Hepatocyte (in vitro differentiated cells): ENCODE measurements around the gene CUX1. TPM values are rescaled to one million over a fixed set of nuclear protein-coding genes. Genes with fewer than 3 reads are reported as not detected.

ENCODE experiments used
- DNase-seq: peaks from one replicate; pipeline ENCODE4 v3.0.0-alpha.2; 2016; ENCODE audit warnings: low spot score
- H2AFZ ChIP-seq: fragments of 200-600 bp; sonication (generic); 2 replicates; pipeline ENCODE4 v1.6.0; 2016; ENCODE audit warnings: antibody characterized with exemption, mild to moderate bottlenecking
- H3K27ac ChIP-seq: fragments of 200-600 bp; sonication (generic); 2 replicates; pipeline ENCODE4 v1.5.1; 2016; ENCODE audit warnings: mild to moderate bottlenecking
- H3K27me3 ChIP-seq: fragments of 200-600 bp; sonication (generic); 2 replicates; pipeline ENCODE4 v1.6.1; 2016
- H3K36me3 ChIP-seq: fragments of 200-600 bp; sonication (generic); replicated peaks from 2 replicates; pipeline ENCODE4 v1.5.1; 2016; ENCODE audit warnings: low read depth; ENCODE audit not compliant: insufficient read depth
- H3K4me1 ChIP-seq: fragments of 200-600 bp; sonication (generic); 2 replicates; pipeline ENCODE4 v1.5.1; 2016; ENCODE audit warnings: mild to moderate bottlenecking, moderate library complexity; ENCODE audit not compliant: insufficient read depth
- H3K4me2 ChIP-seq: fragments of 200-600 bp; sonication (generic); 2 replicates; pipeline ENCODE4 v1.6.0; 2016
- H3K4me3 ChIP-seq: fragments of 200-600 bp; sonication (generic); 2 replicates; pipeline ENCODE4 v1.5.1; 2016; ENCODE audit warnings: mild to moderate bottlenecking
- H3K79me2 ChIP-seq: fragments of 200-600 bp; sonication (generic); 2 replicates; pipeline ENCODE4 v1.6.0; 2017; ENCODE audit warnings: mild to moderate bottlenecking
- H3K9me2 ChIP-seq: fragments of 200-600 bp; sonication (generic); replicated peaks from 2 replicates; pipeline ENCODE4 v1.6.0; 2017; ENCODE audit warnings: mild to moderate bottlenecking; ENCODE audit not compliant: insufficient read depth
- H3K9me3 ChIP-seq: fragments of 200-600 bp; sonication (generic); 2 replicates; pipeline ENCODE4 v1.5.1; 2016; ENCODE audit warnings: low read depth, mild to moderate bottlenecking
- H4K20me1 ChIP-seq: fragments of 200-600 bp; sonication (generic); 2 replicates; pipeline ENCODE4 v1.6.0; 2016; ENCODE audit warnings: mild to moderate bottlenecking; ENCODE audit not compliant: insufficient read depth, poor library complexity, severe bottlenecking
- CTCF ChIP-seq: fragments of 200-600 bp; sonication (generic); IDR thresholded peaks from 2 replicates; pipeline ENCODE4 v1.5.1; 2016; ENCODE audit warnings: antibody characterized with exemption, mild to moderate bottlenecking; ENCODE audit not compliant: poor library complexity
- EZH2 ChIP-seq: fragments of 200-600 bp; sonication (generic); IDR thresholded peaks from 2 replicates; pipeline ENCODE4 v1.6.1; 2016; ENCODE audit warnings: antibody characterized with exemption, mild to moderate bottlenecking, borderline replicate concordance
- EZH2phosphoT487 ChIP-seq: fragments of 200-600 bp; sonication (generic); IDR thresholded peaks from one replicate; pipeline ENCODE4 v1.6.1; 2018; ENCODE audit warnings: antibody characterized with exemption, mild to moderate bottlenecking, low read depth, moderate library complexity; ENCODE audit not compliant: unreplicated experiment, severe bottlenecking
- WGBS: methylation state at CpG from one replicate; pipeline ENCODE4 v1.1.6; 2016; ENCODE audit warnings: low lambda C conversion rate; ENCODE audit errors: missing lambda C conversion rate; 5-methylcytosine and 5-hydroxymethylcytosine counted together
- polyA plus RNA-seq: library from polyadenylated mRNA; unstranded; fragments of >200 nt; fragmentation: Nextera tagmentation; extraction: Ambion mirVana; gene quantifications from 2 replicates; pipeline ENCODE4 v1.2.1, GENCODE V29; 2016
- total RNA-seq: library from RNA; depleted of rRNA; stranded (reverse); fragments of >200 nt; gene quantifications from 2 replicates; pipeline ENCODE4 v1.2.3, GENCODE V29; 2014

CUX1 gene
- total and polyA plus RNA-seq, 2 experiments from 2014 or later: 60.1 to 76.8 TPM

GRCh38 chr7:102251531-102252365 lies 434.3 kb downstream of the CUX1 start:
- Histone ChIP-seq H2AFZ (no peak overlapping the region), H3K4me2 (no peak overlapping the region), H3K27me3 (no peaks in the 10 kb centered on the region), H3K79me2 (no peaks in the 10 kb centered on the region), H3K36me3 (no peaks in the 10 kb centered on the region), H3K4me1 (no peaks in the 10 kb centered on the region), H3K9me2 (no peaks in the 10 kb centered on the region), H3K27ac (no peak overlapping the region), H3K4me3 (no peak overlapping the region), H4K20me1 (no peaks in the 10 kb centered on the region), H3K9me3 (no peaks in the 10 kb centered on the region)
- WGBS: 80% methylated on average over 7 of the region's 7 CpGs
- TF ChIP-seq EZH2: no peak
- TF ChIP-seq CTCF: no peak
- no peak for TF ChIP-seq EZH2phosphoT487
- DNase-seq: no peak

DNA sequence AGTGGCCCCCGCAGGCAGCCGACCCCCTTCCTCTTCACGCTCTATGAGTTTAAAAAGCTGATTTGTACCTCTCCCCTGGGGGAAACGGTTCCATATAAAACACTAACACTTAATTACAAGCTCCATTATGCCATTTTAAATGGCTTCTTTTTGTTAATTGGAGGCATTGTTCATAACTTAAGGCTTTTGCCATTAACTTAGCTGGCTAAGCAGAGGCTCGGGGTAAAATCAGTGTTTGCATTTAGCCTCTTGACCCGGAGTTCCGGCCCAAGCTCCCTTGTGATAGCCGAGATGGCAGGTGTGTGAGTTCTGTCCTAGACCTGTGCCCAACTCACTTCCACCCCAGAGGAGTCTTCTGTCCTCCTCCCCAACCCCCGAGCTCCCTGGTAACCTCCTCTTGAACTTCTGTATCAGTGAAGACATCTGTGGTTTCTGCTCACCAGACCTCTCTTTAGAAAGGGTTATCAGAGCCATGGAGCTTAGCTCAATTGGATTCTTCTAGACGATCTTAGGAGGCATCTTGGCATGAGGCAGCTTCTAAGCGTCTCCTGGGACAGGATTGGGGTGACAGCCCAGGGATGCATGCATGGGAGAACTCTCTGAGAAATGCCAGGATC lies 435.0 kb downstream of the CUX1 start:
- no peaks in the 10 kb centered on the region for H3K9me3 ChIP-seq
- TF ChIP-seq EZH2phosphoT487 (no peak), EZH2 (no peak), CTCF (no peak)
- 82% methylated on average over 11 of the region's 11 CpGs for WGBS
- no peak overlapping the region for H2AFZ ChIP-seq
- H3K4me1 ChIP-seq: no peaks in the 10 kb centered on the region
- DNase-seq: no peak
- no peaks in the 10 kb centered on the region for H3K9me2 ChIP-seq
- H3K79me2 ChIP-seq: no peaks in the 10 kb centered on the region
- H3K4me2 ChIP-seq: no peak overlapping the region
- no peak overlapping the region for H3K27ac ChIP-seq
- no peaks in the 10 kb centered on the region for H3K36me3 ChIP-seq
- H3K4me3 ChIP-seq: no peak overlapping the region
- H3K27me3 ChIP-seq: no peaks in the 10 kb centered on the region
- no peaks in the 10 kb centered on the region for H4K20me1 ChIP-seq

DNA sequence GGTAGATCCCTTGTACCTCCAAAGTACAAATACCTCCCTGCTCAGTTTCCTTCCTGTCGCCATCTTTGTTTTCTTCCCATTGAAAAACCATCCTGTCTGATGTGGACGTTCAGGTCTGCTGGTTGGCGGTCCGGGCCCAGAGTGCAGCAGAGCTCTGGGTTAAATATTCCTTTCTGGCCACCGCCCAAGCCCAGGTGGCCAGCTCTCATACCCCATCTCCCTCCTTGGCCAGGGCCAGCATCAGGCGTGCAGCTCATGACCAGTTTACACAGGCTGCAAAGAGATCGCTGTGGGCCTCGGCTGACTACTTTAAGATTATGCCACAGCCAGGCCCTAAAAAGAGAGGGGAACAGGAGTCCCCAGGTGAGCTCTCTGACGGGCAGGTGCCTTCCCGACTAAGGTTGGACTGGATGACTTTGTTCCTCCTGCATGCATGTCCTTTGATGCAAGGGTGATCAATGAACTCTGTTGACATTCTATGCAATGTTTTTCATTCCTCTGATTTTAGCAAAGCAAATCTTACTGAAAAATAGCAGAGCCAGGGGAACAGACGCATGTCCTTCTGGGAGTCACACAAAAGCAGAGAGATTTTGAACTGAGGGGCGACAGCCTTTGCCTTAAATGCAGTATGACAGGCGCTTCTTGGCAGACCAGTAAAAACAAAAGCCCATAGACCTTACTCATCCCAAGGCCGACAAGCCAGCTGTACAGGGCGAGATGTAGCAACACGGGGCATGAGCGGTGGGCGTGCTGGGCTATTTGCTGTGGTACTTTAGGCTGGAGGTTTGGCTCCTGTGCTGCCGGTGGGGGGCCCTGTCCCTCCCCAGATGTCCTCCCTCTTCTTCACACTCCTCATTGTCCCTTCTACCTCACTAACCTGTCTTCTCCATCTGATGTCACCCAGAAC lies 435.9 kb downstream of the CUX1 start:
- no peaks in the 10 kb centered on the region for H3K27me3 ChIP-seq
- no peak for TF ChIP-seq EZH2phosphoT487
- TF ChIP-seq EZH2: no peak
- TF ChIP-seq CTCF: no peak
- no peaks in the 10 kb centered on the region for H3K9me3 ChIP-seq
- H3K4me3 ChIP-seq: no peak overlapping the region
- no peak for DNase-seq
- H3K4me2 ChIP-seq: no peak overlapping the region
- H3K79me2 ChIP-seq: no peaks in the 10 kb centered on the region
- H2AFZ ChIP-seq: no peak overlapping the region
- H3K4me1 ChIP-seq: no peaks in the 10 kb centered on the region
- H3K9me2 ChIP-seq: no peaks in the 10 kb centered on the region
- WGBS: 92% methylated on average over 19 of the region's 19 CpGs
- no peaks in the 10 kb centered on the region for H3K36me3 ChIP-seq
- H4K20me1 ChIP-seq: no peaks in the 10 kb centered on the region
- H3K27ac ChIP-seq: no peak overlapping the region
